PC-3 (cell line): ENCODE results near the gene ZW10. TPM values are rescaled to one million over a fixed set of nuclear protein-coding genes. Genes with fewer than 3 reads are reported as not detected.
"Not testable (repeated sequence)": the region's sequence is repeated elsewhere in the genome, so short reads cannot be mapped to it uniquely, and the experiment has no call there.

Experiments used
- ATAC-seq: fragments of 200-7000 bp; cut with Tn5 transposase; 2 replicates; pipeline ENCODE4 v1.9.1; 2020; ENCODE audit warnings: mild to moderate bottlenecking, moderate library complexity
- BruUV-seq: library from RNA; stranded (reverse); fragments of 400-500 nt; replicated peaks from 2 replicates; lab custom pipeline; 2021; lab: Mats Ljungman, UMichigan
- CTCF ChIA-PET: fragments of 300-600 bp; sonication (Branson Sonifier 250); formaldehyde crosslinking; loops from one replicate; lab custom pipeline; 2022; ENCODE audit warnings: antibody characterized with exemption; lab: Charles Lee
- POLR2A ChIA-PET: fragments of 300-600 bp; sonication (Branson Sonifier 250); formaldehyde crosslinking; loops from one replicate; lab custom pipeline; 2022; ENCODE audit warnings: antibody characterized with exemption; ENCODE audit not compliant: unreplicated experiment; lab: Charles Lee
- DNase-seq: peaks from one replicate; pipeline ENCODE4 v3.0.0-alpha.2; 2015
- H2AFZ ChIP-seq: fragments of 300-600 bp; sonication (generic); 2 replicates; pipeline ENCODE4 v1.6.0; 2016; ENCODE audit warnings: antibody characterized with exemption, low read length
- H3F3A ChIP-seq: fragments of 300-600 bp; sonication (generic); one replicate; pipeline ENCODE4 v1.6.0; 2017; ENCODE audit warnings: antibody characterized with exemption, low read length, control low read depth, mild to moderate bottlenecking; ENCODE audit not compliant: unreplicated experiment
- H3K27ac ChIP-seq: fragments of 300-600 bp; sonication (generic); 2 replicates; pipeline ENCODE4 v1.5.1; 2016; ENCODE audit warnings: mild to moderate bottlenecking, low read length
- H3K27me3 ChIP-seq: fragments of 300-600 bp; sonication (generic); 2 replicates; pipeline ENCODE4 v1.6.1; 2016; ENCODE audit warnings: low read length, mixed read lengths
- H3K36me3 ChIP-seq: fragments of 300-600 bp; sonication (generic); 2 replicates; pipeline ENCODE4 v1.6.1; 2016; ENCODE audit warnings: low read depth, mixed run types, low read length, mixed read lengths
- H3K4me1 ChIP-seq: fragments of 300-600 bp; sonication (generic); 2 replicates; pipeline ENCODE4 v1.5.1; 2016; ENCODE audit warnings: low read length; ENCODE audit not compliant: insufficient read depth
- H3K4me2 ChIP-seq: fragments of 300-600 bp; sonication (generic); 2 replicates; pipeline ENCODE4 v1.6.0; 2016; ENCODE audit warnings: low read length
- H3K4me3 ChIP-seq: fragments of 300-600 bp; sonication (generic); 2 replicates; pipeline ENCODE4 v1.5.1; 2016; ENCODE audit warnings: mild to moderate bottlenecking, low read length, mixed read lengths
- H3K79me2 ChIP-seq: fragments of 300-600 bp; sonication (generic); 2 replicates; pipeline ENCODE4 v1.6.1; 2017; ENCODE audit warnings: low read length, mixed read lengths
- H3K9ac ChIP-seq: fragments of 300-600 bp; sonication (generic); 2 replicates; pipeline ENCODE4 v1.6.0; 2016; ENCODE audit warnings: mild to moderate bottlenecking, low read length
- H3K9me2 ChIP-seq: fragments of 300-600 bp; sonication (generic); replicated peaks from 2 replicates; pipeline ENCODE4 v1.6.1; 2016; ENCODE audit warnings: mixed run types, low read length, mixed read lengths
- H3K9me3 ChIP-seq: fragments of 300-600 bp; sonication (generic); 2 replicates; pipeline ENCODE4 v1.6.1; 2016; ENCODE audit warnings: low read length, mixed read lengths
- H4K20me1 ChIP-seq: fragments of 300-600 bp; sonication (generic); 2 replicates; pipeline ENCODE4 v1.6.1; 2016; ENCODE audit warnings: low read length, mixed read lengths
- CTCF ChIP-seq: fragments of 300-600 bp; sonication (generic); conservative IDR thresholded peaks from 2 replicates; pipeline ENCODE4 v1.5.1; 2017; ENCODE audit warnings: antibody characterized with exemption, low read depth, mild to moderate bottlenecking, low read length
- EZH2 ChIP-seq: fragments of 300-600 bp; sonication (generic); IDR thresholded peaks from one replicate; pipeline ENCODE4 v1.6.1; 2017; ENCODE audit warnings: antibody characterized with exemption, mild to moderate bottlenecking, low read length; ENCODE audit not compliant: unreplicated experiment
- EZH2phosphoT487 ChIP-seq: fragments of 300-600 bp; sonication (generic); IDR thresholded peaks from 2 replicates; pipeline ENCODE4 v1.6.1; 2018; ENCODE audit warnings: mild to moderate bottlenecking, antibody characterized with exemption, low read length, borderline replicate concordance
- intact Hi-C: fragments of 100-400 bp; cut with micrococcal nuclease; formaldehyde crosslinking; loops from 2 replicates; pipeline ENCODE4 v1.9.0; 2023
- total RNA-seq: library from RNA; depleted of rRNA; stranded (reverse); fragments of >200 nt; gene quantifications from 2 replicates; pipeline ENCODE4 v1.2.3, GENCODE V29; 2014

Gene ZW10
- total RNA-seq, 1 experiment from 2014 or later, result 38.4 TPM

GRCh38 chr11:113771964-113772363 lies 1.5 kb downstream of the ZW10 start:
- ChIA-PET CTCF (no interaction called here), POLR2A (no interaction called here)
- peaks cover 42% of the 10 kb centered on the region for H3K79me2 ChIP-seq
- BruUV-seq, result no TSS peak
- H3K9ac ChIP-seq, result peak overlapping the region; percentile 94; the same call in 1 of the 2 replicates
- no peaks in the 10 kb centered on the region for H3K9me2 ChIP-seq
- no peaks in the 10 kb centered on the region for H3F3A ChIP-seq
- no peaks in the 10 kb centered on the region for H3K9me3 ChIP-seq
- peak overlapping the region; percentile 85 for H3K4me2 ChIP-seq
- peak overlapping the region; percentile 91 for H3K4me3 ChIP-seq
- DNase-seq (no peak), ATAC-seq (no peak)
- no peaks in the 10 kb centered on the region for H3K27me3 ChIP-seq
- H3K36me3 ChIP-seq, result peaks cover 19% of the 10 kb centered on the region
- peaks cover 11% of the 10 kb centered on the region for H3K4me1 ChIP-seq
- intact Hi-C loops, result loop anchor here (2.0 kb wide), 1 partner anchor 103 kb away; the partner anchor contains the start of gene USP28
- no peak overlapping the region for H2AFZ ChIP-seq
- no peak for TF ChIP-seq EZH2phosphoT487
- no peak for TF ChIP-seq CTCF
- H4K20me1 ChIP-seq, result no peaks in the 10 kb centered on the region
- no peak overlapping the region for H3K27ac ChIP-seq

- CTCF ChIA-PET, result no interaction called here
- peaks cover 48% of the 10 kb centered on the region for H3K79me2 ChIP-seq
- peaks cover 50% of the 10 kb centered on the region for H3K36me3 ChIP-seq
These were observed 8.8 kb downstream of the ZW10 start for GRCh38 chr11:113764527-113765219.

GRCh38 chr11:113763040-113763439 lies 10.5 kb downstream of the ZW10 start:
- H4K20me1 ChIP-seq, H3F3A ChIP-seq, POLR2A ChIA-PET, ATAC-seq, intact Hi-C loops, H3K4me1 ChIP-seq, H3K9me3 ChIP-seq, H3K4me2 ChIP-seq, DNase-seq, H3K9ac ChIP-seq, H3K4me3 ChIP-seq, CTCF ChIA-PET, H3K27me3 ChIP-seq, H3K27ac ChIP-seq, H2AFZ ChIP-seq, H3K9me2 ChIP-seq, BruUV-seq: not testable (repeated sequence)
- H3K79me2 ChIP-seq, result peaks cover 43% of the 10 kb centered on the region
- H3K36me3 ChIP-seq, result peaks cover 48% of the 10 kb centered on the region

More at GRCh38 chr11:113764527-113765219, 8.8 kb downstream of the ZW10 start:
- Histone ChIP-seq H3F3A (no peaks in the 10 kb centered on the region), H3K4me3 (no peak overlapping the region), H3K9me3 (no peaks in the 10 kb centered on the region), H3K9ac (no peak overlapping the region), H3K4me1 (no peaks in the 10 kb centered on the region), H4K20me1 (peaks cover 9% of the 10 kb centered on the region; the same call in 1 of the 2 replicates), H3K9me2 (no peaks in the 10 kb centered on the region), H3K27me3 (no peaks in the 10 kb centered on the region), H3K4me2 (no peak overlapping the region), H3K27ac (no peak overlapping the region), H2AFZ (no peak overlapping the region)
- no peak for DNase-seq
- no TSS peak for BruUV-seq
- no peak for TF ChIP-seq EZH2phosphoT487
- TF ChIP-seq CTCF, result no peak
- TF ChIP-seq EZH2, result no peak
- POLR2A ChIA-PET, result no interaction called here
- no peak for ATAC-seq
- intact Hi-C loops, result no loop called here
